Activated naive CD8-positive, alpha-beta T cell treated with anti-CD3 and anti-CD28 coated beads, Interleukin-2, amount 50 U/mL, for 16 hours (primary cell): Measurements from ENCODE around the gene AJM1.
"Not testable (repeated sequence)": the region's sequence is repeated elsewhere in the genome, so short reads cannot be mapped to it uniquely, and the experiment has no call there.

Source experiments
- DNase-seq: peaks from one replicate; pipeline ENCODE4 v3.0.0-alpha.2; 2020; ENCODE audit warnings: low read depth, low spot score

Gene AJM1

DNA sequence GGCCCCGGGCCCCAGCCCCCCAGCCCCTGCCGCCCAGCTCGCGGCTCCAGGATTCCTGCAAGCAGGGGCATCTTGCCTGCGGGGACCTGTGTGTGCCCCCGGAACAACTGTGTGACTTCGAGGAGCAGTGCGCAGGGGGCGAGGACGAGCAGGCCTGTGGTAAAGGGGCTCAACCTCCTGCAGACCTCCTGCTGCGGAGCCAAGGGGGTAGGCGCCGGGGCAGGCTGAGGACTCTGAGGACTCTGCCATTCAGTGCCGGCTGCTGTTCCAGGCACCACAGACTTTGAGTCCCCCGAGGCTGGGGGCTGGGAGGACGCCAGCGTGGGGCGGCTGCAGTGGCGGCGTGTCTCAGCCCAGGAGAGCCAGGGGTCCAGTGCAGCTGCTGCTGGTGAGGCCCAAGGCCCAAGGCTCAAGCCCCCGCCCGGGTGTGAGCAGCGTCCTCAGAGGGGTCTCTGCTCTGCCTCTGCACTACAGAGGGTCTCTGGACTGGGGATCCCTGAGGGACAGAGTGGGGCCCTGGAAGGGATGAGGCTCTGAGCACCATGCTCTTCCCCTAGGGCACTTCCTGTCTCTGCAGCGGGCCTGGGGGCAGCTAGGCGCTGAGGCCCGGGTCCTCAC lies 13.3 kb downstream of the AJM1 start:
- DNase-seq: no peak

DNA sequence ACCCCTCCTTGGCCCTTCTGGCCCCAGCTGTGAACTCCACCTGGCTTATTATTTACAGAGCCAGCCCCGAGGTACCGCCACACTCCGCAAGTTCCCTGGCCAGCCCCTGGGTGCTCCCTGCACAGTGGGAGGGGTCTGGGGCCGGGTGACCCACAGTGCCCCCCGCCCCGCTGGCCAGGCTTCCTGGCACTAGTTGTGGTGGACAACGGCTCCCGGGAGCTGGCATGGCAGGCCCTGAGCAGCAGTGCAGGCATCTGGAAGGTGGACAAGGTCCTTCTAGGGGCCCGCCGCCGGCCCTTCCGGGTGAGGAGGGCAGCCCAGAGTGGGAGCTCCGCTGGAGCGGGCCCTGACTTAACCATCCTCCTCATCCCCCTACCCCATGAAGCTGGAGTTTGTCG lies 13.8 kb downstream of the AJM1 start:
- no peak for DNase-seq

DNA sequence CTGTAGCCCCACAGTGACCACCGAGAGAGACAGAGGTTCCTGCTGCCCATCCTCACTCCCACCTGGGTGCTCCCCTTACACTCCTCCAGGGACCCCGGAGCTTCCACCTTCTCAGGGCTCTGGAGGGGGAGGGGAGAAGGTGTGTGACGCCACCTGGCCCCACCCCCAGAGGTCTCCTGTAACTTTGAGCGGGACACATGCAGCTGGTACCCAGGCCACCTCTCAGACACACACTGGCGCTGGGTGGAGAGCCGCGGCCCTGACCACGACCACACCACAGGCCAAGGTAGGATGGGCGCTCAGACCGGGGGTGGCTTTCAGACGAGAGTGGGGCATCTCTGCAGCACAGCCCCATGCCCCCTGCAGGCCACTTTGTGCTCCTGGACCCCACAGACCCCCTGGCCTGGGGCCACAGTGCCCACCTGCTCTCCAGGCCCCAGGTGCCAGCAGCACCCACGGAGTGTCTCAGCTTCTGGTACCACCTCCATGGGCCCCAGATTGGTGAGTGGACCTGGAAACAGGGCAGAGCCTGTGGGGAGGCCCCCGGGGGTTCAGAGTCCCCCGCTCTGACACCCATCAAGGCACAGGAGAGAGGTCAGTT lies 14.4 kb downstream of the AJM1 start:
- DNase-seq: no peak

DNA sequence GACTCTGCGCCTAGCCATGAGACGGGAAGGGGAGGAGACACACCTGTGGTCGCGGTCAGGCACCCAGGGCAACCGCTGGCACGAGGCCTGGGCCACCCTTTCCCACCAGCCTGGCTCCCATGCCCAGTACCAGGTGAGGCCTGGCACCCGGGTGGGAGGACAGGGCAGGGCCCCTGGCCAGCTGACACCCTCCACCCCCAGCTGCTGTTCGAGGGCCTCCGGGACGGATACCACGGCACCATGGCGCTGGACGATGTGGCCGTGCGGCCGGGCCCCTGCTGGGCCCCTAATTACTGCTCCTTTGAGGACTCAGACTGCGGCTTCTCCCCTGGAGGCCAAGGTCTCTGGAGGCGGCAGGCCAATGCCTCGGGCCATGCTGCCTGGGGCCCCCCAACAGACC lies 14.9 kb downstream of the AJM1 start:
- DNase-seq: no peak

DNA sequence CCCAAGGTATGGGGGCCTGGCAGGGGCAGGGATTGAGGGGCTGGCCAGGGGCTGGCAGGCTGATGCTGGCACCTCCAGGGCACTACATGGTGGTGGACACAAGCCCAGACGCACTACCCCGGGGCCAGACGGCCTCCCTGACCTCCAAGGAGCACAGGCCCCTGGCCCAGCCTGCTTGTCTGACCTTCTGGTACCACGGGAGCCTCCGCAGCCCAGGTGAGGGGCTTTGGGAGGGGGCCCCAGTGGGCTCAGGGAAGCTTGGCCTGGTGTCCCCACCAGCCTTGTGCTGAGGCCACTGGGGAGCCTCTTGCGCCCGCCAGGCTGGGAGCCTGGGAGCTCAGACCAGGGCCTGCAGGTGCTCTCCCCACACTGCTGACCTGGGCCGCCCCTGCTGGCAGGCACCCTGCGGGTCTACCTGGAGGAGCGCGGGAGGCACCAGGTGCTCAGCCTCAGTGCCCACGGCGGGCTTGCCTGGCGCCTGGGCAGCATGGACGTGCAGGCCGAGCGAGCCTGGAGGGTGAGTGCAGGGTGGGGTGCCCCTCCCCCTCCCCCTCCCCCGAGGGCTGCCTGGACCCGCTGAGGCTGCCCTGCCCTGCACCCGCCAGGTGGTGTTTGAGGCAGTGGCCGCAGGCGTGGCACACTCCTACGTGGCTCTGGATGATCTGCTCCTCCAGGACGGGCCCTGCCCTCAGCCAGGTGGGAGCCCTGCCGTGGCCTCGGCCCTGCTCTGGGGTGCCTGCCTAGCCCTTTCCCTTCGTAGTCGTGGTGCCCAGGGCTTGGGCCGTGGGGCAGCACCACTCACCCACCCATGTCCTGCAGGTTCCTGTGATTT lies 15.5 kb downstream of the AJM1 start:
- no peak for DNase-seq

DNA sequence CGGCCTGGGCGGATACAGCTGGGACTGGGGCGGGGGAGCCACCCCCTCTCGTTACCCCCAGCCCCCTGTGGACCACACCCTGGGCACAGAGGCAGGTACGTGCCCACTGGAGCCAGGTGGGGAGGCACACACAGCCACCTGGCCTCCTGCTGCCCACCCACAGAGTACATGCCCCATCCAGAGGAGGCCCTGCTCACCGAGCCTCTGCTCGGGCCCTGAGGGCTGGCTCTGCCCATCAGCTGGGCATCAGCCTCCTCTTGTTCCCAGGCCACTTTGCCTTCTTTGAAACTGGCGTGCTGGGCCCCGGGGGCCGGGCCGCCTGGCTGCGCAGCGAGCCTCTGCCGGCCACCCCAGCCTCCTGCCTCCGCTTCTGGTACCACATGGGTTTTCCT lies 16.2 kb downstream of the AJM1 start:
- no peak for DNase-seq

DNA sequence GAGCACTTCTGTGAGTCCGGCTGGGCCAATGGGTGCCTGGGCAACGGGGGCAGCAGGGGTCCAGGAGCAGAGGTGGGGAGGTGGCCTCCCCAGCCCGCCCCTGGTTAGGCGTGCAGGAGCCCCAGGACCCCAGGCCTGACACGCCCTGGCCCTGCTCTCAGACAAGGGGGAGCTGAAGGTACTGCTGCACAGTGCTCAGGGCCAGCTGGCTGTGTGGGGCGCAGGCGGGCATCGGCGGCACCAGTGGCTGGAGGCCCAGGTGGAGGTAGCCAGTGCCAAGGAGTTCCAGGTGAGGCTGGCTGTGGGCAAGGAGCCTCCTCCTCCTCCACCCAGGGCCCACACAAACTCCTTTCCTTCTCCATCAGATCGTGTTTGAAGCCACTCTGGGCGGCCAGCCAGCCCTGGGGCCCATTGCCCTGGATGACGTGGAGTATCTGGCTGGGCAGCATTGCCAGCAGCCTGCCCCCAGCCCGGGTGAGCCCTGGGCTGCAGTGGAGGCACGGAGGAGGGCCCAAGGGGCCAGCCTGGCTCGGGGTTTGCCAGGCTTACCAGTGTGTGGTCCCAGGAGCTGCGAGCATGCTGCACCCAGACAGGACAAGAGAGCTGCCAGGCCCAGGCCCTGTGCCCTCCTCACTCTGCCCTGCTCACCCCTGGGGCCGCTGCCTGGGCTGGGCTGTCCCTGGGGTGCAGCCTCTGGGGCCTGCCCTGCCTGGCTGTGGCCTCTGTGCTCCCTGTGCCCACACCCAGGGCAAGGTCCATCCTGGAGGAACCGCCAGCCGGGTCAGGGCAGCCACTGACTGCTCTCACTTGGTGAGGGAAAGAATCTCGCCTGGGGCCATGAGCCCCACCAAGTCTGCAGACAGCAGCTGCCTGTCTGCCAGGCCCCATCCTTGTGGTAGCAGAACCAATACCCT lies 16.8 kb downstream of the AJM1 start:
- DNase-seq: no peak

DNA sequence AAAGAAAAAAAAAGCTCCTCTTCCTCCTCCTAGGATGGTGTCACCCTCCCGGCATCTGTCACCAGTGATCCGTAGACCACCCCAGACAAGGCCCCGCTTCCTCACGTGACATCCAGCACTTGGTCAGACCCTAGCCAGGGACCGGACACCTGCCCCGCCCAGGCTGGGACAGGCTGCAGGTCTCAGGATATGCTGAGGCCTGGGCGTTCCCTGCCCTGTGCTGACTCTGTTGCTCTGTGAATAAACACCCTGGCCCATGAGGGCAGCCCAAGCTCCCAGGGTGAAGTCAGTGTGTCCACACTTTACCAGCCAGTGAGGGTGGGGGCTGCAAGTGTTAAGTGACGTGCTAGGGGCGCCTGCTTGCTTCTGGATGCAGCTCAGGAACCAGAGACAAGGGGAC lies 18.3 kb downstream of the AJM1 start:
- DNase-seq: no peak

DNA sequence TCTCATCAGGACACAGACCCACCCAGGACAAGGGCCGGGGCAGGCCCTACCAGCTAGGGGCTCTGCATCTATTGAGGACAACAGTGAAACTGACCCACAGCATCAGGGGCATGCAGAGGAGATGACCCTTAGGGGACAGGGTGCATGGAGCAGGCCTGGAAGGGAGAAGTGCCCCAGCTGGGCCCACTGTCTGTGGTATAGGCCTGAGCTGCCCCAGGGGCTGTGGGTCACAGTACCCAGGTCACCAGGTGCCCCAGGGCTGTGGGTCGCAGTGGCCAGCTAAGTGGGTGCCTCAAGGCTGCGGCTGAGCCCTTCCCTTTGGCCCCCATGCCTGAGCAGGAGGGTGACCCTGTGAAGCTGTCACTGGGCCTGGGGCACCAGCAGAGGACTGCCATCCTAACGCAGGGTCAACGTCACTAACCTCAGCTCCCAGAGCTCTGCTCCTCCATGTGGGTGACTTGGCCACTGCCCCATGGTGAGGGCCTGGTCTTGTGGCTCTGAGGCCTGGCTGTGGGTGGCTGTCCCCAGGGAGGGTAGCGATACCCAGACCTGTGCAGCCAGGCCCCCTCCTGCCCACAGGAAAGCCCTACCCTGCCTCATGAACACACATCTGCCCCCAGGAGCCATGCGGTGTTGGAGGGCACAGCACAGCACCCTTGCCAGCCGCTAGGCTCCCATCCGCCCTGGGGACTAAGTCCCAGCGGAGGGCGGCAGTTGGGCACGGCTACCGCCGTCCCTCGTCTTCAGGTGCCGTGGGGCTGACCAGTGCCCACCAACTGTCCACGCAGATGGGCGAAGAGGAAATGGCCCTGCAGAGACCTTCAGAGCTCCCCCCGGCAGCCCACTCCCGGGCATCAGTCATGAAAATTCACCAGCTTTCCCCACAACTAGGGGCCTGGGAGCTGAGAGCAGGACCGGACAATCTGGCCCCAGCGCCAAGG lies 18.9 kb downstream of the AJM1 start:
- DNase-seq: no peak

DNA sequence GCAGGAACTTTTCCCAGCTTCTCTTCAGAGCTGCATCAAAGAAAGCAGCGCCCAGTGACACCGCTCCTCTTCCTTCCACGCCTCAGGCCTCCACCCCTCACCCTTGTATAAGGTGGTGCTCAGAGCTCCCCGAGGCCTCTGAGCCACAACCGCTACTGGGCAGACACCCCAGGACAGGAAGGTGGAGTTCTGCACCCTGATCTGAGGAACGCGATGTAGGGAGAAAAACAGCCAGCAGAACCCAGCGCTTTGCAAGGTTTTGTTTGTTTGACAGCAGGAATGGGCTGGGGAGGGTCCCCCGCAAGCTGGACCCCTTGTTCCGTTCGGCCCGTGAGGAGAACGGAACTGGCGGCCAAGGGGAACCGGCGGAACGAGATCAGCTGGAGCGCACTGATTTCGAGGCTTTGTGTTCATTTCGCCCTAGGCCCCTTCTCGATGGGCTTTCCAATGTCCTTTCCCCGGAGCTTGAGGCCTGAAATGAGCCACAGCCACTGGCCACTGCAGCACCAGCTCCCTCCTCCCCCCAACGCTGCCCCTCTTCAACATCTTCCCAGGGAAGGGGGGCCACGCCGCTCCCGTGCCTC lies 19.7 kb downstream of the AJM1 start:
- no peak for DNase-seq

DNA sequence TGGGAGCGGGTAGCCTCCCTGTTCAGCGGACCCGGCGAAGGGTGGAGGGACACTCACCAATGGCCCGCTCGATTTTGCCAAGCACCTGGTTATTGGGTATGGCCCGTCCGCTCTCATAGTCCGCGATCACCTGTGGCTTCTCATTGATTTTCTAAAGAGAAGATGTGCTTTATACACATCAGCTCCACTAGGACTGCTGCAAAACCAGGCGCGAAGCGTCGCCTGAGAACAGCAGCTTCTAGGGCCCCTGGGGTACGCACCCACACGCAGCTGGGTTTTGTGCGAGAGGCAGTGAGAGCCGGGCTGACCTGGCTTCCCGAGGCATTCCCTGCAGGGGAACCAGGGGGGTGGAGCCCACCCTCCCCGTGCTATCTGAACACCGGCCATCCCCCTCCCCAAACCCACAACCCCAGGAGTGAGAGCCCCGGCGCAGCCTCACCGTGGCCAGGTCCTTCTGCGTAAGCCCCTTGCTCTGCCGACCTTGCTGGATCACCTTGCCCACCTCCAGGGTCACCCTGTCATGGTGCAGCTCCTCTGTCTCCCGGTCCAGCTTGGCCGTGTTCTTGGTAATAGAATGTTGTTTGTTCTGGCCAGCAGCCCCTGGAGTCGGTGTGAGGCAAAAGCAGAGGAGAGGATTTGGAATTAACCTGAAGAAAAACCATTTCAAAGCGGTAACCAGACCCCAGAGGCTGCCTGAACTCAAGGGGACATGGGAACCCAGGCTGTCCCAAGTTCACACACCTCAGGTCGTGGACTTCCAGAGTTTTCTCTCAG lies 20.8 kb downstream of the AJM1 start:
- DNase-seq: no peak

DNA sequence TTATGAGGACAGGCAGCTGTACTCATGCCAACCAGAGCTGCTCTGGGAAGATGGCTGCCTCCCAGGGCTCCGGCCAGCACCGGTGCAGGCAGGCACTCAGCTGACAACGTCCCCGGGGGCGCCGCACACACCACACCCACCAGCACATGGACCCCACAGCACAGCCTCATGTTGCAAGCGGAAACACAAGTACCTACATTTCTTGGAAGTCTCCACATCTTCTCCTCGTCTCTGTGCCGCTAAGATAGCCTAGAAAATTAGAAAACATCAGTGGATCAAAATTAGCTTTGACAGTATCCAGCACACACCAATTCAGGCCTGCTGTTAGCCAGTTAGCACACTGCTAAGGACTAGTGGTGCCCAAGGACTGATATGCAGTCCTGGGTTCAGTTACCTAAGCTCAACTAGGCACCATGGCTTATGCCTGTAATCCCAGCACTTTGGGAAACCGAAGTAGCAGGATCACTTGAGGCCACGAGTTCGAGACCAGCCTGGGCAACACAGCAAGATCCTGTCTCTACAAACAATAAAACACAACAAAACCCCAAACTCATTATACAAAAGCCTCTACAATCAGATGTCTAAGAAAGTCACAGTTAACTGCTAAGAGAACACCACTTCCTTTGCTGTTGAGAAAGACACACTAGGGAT lies 21.5 kb downstream of the AJM1 start:
- DNase-seq: no peak

DNA sequence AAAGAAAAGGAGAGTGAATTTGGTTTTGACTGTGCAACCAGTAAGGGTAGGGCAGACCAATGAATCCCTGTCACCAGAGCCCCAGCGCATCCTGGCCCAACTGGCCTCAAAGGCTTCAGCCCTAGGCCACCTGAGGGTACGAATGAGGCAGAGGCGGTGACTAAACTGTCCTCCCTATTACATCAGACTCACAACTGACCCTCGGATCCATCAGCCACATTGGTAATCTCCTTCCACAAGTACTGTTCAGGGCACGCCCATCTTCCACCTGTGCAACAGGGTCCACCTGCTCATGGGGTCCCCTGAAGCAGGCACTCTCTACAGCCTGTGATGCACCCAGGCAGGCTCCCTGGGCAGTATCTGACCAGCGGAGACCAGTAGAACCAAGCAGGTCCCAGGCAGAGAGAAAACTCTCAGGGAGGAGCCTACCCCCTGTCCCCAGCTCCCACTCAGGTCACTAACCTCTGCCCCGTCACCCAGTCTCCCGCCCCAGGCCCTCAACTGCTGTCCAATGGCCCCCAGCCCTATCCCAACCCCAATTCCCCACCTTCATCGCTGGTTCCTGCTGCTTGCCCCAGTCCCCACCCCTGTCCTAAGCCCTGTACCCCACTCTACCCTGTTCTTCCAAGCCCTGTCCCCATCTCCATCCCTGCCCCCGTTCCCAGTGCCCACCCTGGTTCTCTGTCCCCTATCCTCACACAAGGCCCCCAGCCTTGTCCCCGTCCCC lies 22.9 kb downstream of the AJM1 start:
- no peak for DNase-seq

DNA sequence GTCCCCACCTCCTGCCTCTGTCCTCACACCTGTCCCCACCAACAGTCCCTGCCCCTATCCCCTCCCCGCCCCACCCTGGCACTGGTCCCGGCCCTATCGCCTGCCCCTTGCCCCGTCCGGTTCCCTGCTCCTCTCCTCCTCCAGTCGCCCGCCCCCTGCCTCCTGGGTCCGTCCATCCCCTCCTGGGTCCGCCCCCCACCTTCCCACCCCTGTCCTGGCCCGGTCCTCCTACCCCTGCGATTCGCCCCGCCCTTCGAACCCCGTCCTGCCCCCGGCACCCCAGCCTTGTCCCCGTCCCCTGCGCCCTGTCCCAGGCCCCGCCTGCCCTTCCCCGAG lies 23.5 kb downstream of the AJM1 start:
- no peak for DNase-seq

DNA sequence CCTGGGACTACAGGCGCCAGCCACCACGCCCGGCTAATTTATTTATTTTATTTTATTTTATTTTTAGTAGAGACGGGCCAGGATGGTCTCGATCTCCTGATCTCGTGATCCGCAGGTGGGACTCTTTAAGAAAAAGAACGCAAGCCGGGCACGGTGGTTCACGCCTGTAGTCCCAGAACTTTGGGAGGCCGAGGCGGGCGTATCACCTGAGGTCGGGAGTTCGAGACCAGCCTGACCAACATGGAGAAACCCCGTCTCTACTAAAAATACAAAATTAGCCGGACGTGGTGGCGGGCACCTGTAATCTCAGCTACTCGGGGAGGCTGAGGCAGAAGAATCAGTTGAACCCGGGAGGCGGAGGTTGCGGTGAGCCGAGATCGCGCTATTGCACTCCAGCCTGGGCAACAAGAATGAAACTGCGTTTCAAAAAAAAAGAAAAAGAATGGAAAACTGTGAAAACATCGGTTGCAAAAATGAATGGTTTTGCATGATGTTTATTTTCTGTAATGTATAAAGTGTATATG lies 24.7 kb downstream of the AJM1 start:
- DNase-seq: not testable (repeated sequence)

DNA sequence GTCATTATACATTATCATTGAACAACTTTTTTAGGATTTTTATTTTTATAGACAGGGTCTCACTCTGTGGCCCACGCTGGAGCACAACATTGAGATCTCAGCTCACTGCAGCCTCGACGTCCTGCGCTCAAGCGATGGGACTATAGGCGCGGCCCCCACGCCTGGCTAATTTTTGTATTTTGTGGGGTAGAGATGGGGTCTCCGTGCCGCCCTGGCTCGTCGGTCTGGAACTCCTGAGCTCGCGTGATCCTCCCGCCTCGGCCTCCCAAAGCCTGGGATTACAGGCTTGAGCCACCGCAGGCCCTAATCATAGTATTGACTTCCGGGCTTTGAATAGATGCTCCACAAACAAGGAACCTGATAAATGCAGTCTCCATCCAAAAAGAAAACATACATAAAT lies 25.2 kb downstream of the AJM1 start:
- DNase-seq: no peak

DNA sequence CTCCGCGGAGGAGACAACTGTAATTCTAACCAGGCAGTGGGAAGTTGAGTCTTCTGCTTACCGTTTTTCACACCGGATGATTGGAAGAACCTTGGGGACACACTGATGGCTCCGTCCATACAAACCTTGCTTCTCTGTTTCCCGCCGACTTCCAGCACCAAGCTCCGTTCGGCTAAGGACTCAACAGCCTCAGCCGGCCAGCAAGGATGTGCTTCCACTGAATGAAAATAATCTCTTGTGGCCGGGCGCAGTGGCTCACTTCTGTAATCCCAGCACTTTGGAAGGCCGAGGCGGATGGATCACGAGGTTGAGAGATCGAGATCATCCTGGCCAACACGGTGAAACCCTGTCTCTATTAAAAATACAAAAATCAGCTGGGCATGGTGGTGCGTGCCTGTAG lies 25.6 kb downstream of the AJM1 start:
- DNase-seq: no peak

DNA sequence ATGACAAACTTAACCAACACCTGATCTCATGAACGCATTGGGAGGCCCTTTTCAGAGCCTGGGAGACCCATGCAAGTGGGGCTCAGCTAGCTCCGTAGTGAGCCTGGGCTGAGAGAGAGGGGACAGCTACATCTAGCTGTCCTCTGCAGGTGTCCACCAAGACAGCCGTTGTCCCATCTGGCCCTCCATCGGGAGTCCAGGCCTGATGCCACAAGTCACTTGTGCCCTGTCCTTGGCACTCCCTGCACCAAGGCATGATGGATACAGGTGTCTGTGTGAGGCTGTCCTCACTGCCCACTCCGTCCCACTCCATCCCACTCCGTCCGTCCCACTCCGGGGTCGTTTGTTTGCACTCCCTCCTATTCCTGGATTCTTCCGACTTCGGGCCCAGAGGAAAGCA lies 26.4 kb downstream of the AJM1 start:
- DNase-seq: no peak
